Tongue (tissue), 2 donors: ENCODE measurements around the gene PAM. TPM values are rescaled to one million over a fixed set of nuclear protein-coding genes. Genes with fewer than 3 reads are reported as not detected.

Experiments
- DNase-seq: peaks from one replicate; pipeline ENCODE4 v3.0.0-alpha.2; 2015
- total RNA-seq: library from RNA; depleted of rRNA; stranded (reverse); fragments of >200 nt; gene quantifications from one replicate; pipeline ENCODE4 v1.2.3, GENCODE V29; 2014

PAM gene
- 179 TPM for total RNA-seq

GRCh38 chr5:102754767-102755431, at the start of gene PAM:
Gene PAM (plus strand): TSS chr5:102755305. CDS start chr5:102866196, 110,891 bp downstream.
- DNase-seq = peak; percentile 84

GRCh38 chr5:102711525-102712385, 43.4 kb upstream of the PAM start:
- no peak for DNase-seq

DNA sequence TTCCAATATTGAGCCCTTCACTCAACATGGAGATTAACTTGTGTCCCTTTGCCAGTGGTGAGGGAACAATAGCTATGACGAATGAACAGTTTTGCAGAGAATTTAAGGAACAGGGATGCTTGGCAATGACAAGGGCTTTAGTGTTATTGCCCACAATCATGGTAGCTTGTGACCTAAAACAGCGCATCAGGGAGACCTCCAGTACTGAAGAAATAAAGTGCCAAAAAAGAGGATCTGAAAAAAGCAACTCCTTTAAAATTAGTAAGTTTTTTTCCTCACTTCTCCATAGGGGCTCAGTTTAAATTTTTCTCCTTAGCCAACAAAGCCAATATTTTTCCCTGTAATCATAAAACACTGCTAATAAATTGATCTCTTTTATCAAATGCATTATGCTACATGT, 41.8 kb upstream of the PAM start:
- no peak for DNase-seq

DNA sequence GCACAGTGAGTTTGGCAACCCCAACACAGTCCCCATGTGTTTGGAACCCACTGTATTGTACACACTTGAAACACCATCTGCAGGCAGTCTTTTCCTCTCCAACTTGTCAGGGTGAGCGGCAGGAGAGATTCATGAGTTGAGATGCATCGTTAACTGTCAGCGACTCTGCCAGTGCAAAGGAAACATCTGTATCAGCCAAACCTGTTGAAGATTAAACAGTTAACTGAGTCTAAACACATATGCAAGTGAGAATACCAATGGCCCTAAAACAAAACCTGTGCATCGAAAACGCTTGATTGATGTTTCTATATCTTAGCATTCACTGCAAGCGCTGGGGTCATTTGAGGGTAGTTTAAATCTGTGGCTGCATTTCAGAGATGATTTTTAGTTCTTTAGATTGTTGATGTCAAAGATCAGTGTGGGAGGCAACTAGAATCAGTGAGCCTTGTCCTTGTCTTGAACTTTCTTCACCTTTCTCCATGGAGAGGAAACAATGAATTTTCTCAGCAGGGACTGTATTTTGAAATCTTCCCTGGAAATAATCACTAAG, 41.3 kb upstream of the PAM start:
- DNase-seq = no peak

- no peak for DNase-seq
These were observed 39.9 kb upstream of the PAM start for GRCh38 chr5:102715082-102715807.

GRCh38 chr5:102716017-102716416, 39.1 kb upstream of the PAM start:
- DNase-seq = no peak

- DNase-seq = no peak
These were observed 36.3 kb upstream of the PAM start for GRCh38 chr5:102718819-102719218.

- no peak for DNase-seq
These were observed 35.2 kb upstream of the PAM start for GRCh38 chr5:102719886-102720285.

GRCh38 chr5:102720969-102721368, 34.1 kb upstream of the PAM start:
- DNase-seq = no peak

GRCh38 chr5:102722931-102723330, 32.2 kb upstream of the PAM start:
- no peak for DNase-seq

GRCh38 chr5:102731693-102732092, 23.4 kb upstream of the PAM start:
- DNase-seq = no peak

DNA sequence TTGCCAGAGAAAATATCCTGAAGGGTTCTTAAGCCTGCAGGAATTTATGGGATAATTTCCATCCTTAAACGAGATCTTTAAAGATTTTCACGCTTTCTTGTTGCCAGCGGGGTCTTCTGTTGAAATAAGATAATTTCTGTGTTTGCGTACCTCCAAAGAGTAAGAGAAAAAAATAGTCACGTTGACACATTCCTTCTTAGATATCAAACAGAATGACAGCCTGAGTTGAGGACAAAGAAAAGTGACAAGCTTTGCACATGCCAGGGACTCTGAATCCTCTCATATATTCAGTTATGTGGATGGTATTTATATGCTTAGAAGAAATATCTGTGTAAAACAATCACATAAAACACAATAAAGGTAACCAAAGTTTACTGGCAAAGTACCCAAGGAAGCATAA, 21.6 kb upstream of the PAM start:
- DNase-seq = no peak

DNA sequence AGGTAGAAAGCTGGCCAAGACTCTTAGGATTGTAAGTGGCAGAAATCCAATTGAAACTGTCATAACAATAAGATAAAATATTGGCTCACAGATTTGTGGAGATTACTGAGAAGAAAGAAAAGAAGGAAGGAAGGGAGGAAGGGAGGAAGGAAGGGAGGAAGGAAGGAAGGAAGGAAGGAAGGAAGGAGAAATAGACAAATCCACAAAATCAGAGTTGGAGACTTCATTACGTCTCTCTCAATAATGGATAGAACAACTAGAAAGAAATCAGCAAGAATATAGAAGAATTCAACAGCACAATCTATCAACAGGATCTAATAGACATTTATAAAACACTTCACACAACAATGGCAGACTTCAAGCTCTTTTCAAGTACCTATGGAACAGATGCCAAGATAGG, 17.9 kb upstream of the PAM start:
- no peak for DNase-seq

DNA sequence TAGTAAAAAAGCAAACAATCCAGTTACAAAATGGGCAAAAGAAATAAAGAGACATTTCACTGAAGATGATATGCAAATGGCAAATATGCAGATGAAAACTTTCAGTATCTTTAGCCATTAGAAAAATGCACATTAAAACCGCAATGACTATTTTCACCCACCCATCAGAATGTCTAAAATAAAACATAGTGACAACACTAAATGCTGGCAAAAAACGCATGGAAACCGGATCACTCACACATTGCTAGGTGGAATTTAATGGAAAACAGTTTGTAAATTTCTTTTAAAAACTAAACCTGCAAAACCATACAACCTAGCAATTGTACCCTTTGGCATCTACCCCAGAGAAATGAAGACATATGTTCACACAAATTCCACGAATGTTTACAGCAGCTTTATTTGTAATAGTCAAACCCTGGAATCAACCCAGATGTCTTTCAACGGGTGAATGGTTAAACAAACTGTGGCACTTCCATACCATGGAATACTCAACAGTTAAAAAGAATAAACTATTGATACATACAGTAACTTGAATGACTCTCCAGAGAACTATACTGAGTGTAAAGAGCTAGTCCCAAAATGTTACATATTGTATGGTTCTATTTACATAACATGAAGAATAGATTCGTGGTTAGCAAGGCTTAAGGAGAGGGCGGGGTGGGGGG, 17.2 kb upstream of the PAM start:
- DNase-seq = peak; percentile 22

DNA sequence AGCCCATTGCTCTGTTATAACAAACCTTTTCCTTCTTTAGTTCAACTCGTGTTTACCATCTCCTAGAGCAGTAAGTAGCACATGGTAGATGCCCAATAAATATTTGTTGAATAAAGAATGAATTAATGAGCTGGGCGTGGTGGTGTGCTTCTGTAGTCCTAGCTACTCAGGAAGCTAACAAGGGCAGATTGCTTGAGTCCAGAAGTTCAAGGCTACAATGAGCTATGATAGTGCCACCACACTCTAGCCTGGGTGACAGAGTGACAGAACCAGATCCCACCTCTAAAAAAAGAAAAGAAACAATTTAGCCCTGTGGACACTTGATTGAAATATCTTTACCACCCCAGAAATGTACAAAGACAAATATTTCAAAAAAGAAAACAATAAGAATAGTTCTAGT, 14.6 kb upstream of the PAM start:
- no peak for DNase-seq

- DNase-seq = no peak
These were observed 12.9 kb upstream of the PAM start for GRCh38 chr5:102742215-102742614.

GRCh38 chr5:102743900-102744299, 11.2 kb upstream of the PAM start:
- DNase-seq = no peak

GRCh38 chr5:102747386-102748166, 7.5 kb upstream of the PAM start:
- no peak for DNase-seq

DNA sequence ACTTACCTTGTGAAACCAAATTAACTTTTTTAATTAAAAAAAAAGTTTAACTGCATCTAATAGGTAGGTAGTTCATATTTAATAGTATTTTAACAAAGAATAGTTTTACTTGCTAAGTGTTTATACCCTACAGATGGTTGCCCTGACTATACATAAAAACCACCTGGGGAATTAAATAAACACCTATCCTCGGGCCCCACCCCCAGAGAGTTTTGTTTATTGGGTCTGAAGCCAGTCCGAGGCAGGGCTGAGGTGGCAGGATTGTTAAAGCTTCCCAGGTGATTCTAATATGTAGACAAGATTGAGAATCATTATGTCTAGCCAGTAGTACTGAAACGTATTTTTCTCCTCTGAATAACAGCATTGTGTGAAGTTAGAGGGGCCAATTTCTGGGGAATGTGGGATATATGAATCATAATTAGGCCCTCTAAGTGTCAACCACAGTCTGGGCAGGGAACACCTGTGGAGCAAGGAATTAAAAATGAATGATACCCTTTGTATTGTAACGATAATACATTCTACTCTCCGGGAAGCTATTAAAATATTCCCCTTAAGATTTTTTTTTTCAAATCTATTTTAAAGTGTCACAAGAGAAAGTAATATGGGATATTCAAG, 5.6 kb upstream of the PAM start:
- DNase-seq = no peak

- DNase-seq = no peak
These were observed 4.8 kb upstream of the PAM start for GRCh38 chr5:102750151-102750834.
